Amniotic epithelial cell (primary cell): Measurements from ENCODE around the gene MED15.
"Not testable (repeated sequence)": the region's sequence is repeated elsewhere in the genome, so short reads cannot be mapped to it uniquely, and the experiment has no call there.

Source experiments
- DNase-seq: peaks from one replicate; pipeline ENCODE4 v3.0.0-alpha.2; 2010; ENCODE audit warnings: low read depth

The MED15 gene

DNA sequence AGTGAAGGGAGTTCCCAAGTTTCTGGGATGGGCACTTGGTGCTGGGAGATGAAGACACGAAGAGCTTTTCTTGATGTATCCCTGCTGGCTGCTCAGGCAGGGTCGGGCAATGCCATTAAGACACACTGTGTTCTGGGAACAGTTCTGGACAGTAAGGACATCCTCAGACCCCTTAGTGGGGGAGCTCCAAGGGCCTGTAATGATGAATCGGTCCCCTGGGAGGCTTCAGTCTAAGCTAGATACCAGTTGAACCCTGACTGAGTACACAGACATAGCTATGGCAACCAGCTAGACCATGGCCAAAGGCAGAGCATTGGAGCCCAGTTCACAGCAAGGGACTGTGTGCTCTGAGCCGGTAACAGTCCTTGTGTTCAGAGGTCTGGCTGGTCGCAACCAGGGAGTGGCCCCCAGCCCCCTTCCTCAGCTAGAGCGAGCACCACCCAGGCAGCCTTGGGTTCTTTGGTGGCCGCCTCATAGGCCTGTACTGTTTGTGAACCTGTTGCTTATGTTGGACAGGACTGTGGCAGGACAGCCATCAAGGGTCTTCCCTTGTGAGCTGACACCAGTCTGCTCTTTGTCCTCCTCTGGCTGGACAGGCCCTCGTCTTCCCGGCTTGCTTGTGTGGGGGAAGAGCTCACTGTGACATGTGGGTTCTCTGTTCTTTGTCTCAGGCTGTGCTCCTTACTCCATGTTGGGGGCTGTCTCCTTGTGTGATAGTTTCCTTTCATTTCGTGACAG, 25.0 kb downstream of the MED15 start:
- DNase-seq, result no peak

DNA sequence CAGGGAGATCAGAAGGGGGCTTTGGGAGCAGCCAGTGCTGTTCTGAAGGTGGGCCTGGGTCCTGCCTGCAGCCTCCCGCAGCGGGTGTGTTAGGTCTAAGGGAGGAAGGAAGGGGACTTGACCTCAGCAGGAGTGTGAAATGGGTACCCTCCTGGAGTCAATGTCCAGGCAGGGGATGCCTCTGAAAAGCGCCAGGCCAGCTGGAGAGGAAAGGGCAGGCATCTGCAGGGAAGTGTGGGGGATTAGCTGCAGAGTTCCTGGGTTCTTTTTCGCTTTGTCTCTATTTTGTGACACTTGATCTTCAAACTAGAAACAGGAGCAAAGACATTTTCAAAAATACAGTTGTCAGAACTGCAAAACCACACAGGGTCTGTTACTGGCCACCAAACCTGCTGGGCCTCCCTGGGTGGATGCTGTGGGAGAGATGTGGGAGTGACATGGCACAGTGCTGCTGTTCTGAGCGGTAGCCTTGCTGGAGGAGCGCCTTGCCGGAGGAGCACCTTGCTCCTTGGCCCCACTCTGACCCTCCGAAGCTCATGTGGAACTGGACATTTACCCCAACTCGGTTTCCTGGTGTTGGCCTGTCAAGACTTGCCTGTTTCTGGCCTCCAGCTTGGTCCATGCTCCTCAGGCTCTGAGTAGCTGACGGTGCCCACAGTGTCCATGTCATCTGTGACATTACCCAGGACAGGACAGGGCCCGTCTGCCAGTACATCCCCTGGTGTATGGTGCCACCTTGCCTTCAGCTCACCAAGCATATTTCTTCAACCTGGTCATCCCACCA, 25.9 kb downstream of the MED15 start:
- no peak for DNase-seq

DNA sequence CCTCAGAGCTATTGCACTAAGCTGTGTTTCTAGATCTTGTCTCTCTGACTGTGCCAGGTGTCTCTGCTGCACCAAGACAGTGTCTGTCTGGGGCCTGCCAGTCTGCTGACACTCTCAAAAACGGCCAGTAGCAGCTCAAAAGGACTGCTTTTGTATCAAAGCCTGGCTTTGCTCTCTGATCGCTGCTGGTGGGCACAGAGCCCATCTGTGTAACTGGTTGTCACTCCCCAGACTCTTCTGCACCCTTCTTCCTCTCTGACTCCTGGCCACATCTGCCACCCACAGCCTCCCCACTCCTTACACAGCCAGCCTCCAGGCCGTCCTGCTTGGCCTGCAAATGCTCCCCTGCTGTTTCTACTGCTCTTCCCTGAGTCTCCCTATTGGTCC, 26.5 kb downstream of the MED15 start:
- DNase-seq, result no peak

DNA sequence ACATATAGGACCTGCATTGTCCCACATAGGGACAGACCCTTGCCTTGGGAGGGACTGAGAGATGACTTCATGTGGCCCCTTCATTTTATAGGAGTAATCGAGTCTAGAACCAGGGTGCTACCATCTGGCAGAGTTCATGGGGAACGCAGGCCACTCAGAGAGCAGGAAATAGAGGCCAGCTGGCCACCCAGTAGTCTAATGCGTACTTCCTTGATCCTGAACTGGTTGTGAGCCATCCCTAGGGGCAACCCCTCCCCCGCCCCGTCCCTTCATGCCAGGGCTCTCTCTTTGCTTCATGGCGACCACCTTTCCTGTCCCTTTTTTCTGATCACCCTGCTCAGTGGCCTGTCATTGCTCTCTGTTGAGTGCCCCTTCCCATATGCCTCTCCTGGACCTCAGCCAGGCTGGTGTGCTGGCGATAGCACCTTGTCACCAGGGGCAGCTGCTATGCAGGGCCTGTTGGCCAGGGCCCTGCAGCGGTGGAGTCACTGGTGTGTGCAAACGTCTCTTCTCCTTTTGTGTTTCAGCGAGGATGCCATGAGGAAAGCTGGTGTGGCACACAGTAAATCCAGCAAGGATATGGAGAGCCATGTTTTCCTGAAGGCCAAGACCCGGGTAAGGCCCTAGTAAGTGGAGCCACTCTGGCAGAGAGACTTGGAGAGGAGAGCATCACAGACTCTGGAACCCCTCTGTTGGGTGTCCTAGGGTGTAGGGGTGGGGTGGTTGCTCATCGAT, 29.3 kb downstream of the MED15 start:
- DNase-seq, result no peak

DNA sequence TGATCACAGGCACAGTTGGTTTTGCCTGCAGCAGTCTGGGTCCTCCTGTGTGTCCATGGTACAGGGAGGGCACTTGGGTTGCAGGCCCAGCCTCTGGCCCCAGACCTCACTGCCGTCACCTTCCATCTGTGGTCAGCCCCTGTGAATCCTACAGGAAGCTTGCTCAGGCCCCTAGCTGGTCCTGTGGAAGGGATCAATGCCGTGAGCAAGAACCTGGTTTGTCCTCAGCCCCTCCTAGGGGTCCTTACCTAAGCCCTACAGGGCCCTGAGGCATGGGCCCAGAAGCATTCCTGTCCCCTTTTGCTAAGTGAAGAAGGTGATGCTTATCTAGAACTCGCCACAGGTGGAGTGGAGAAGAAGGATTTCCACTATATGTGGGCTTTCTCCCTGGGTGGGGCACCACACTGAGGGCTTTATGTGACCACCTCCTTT, 29.9 kb downstream of the MED15 start:
- DNase-seq, result no peak

DNA sequence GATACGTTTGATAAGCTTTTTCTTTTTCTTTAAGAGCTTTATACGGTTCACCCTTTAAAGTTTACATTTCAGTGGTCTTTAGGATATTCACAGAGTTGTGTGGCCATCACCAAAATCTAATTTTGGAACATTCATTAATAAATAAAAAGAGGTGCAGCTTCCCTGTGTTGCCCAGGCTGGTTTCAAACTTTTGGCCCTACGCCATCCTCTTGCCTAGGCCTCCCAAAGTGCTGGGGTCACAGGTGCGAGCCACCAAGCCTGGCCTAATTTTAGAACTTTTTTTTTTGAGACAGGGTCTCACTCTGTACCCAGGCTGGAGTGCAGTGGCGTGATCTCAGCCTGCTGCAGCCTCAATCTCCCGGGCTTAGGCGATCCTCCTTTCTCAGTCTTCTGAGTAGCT, 30.6 kb downstream of the MED15 start:
- no peak for DNase-seq

DNA sequence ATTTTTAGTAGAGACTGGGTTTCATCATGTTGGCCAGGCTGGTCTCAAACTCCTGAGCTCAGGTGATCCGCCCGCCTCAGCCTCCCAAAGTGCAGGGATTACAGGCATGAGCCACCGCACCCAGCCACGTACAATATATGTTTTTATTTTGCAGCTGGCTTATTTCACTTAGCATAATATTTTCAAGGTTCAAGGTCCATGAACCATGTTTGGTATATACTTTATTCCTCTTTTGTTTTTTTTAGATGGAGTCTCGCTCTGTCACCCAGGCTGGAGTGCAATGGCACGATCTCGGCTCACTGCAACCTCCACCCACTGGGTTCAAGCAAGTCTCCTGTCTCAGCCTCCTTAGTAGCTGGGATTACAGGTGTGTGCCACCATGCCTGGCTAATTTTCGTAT, 31.5 kb downstream of the MED15 start:
- not testable (repeated sequence) for DNase-seq

DNA sequence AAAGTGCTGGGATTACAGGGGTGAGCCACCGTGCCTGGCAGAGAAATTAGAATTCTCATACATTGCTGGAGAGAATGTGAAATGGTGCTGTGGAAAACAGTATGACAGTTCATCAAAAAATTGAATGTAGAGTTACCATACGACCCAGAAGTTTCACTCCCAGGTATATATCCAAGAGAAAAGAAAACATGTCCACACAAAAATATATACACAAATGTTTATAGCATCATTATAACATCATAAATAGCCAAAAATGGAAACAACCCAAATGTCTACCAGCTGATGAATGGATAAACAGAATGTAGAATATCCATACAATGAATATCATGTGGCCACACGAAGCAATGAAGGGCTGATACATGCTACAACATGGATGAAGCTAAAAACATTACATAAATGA, 34.6 kb downstream of the MED15 start:
- DNase-seq, result no peak

DNA sequence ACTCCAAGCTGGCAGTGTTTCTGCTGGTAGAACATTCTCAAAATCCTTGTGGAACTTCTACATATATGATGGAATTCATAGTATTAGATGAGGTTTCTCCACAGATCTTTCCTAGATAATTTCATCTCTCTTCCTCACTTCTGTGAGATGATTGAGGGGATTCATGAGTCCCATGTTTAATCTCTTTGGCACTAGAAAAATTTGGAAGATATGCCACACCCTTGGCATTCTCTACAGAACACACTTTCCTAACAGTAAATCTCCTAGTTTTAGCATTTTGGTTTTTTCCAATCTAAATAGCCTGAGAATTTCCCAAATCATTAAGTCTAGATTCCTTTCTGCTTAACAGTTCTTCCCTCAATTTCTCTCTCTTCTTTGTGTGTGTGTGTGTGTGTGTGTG, 35.3 kb downstream of the MED15 start:
- no peak for DNase-seq

DNA sequence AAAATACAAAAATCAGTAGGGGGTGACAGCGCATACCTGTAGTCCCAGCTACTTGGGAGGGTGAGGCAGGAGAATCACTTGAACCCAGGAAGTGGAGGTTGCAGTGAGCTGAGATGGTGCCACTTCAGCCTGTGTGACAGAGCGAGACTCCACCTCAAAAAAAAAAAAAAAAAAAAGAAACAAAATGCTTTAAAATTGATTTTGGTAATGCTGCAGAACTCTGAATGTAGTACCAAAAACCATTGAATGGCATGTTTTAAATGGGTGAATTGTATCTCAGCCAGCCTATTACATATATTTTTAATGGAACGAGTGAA, 37.9 kb downstream of the MED15 start:
- not testable (repeated sequence) for DNase-seq

DNA sequence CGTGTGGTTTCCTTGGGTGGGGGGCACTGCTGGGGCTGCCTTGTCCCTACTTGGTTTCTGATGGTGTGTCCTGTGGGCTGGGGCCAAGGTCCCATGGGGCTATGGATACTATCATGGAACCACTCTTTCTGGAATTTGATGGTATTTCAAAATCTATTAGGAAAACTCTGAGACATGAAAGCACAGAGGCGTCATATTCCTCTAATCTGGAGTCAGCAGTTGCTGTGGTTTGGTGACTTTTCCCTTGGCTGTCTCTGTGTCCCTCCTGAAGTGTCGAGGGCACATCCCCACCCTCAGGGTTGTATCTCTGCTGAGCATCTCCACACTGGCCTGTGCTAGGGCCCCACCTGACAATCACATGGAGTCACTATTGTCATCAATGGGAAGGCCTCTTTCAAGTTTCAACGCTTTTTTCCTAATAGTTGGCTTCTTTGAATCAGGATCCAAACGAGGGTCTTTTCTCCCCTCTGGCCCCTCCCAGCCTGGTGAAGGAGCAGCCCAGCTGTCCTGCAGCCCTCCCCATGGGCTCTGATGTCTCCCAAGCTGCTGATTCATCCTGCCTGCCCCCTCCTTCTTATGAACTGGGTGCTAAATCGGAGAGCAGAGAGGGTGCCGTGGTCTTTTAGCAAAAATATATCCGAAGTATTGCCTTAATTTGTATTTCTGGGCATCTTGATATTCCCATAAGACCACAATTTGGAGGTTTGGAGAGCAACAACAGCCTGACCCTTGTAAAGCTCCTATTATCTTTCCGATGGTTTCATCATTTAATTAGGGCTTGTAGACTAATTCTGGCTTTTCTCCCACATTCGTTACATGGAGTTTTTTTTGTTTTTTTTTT, 38.5 kb downstream of the MED15 start:
- DNase-seq, result no peak

DNA sequence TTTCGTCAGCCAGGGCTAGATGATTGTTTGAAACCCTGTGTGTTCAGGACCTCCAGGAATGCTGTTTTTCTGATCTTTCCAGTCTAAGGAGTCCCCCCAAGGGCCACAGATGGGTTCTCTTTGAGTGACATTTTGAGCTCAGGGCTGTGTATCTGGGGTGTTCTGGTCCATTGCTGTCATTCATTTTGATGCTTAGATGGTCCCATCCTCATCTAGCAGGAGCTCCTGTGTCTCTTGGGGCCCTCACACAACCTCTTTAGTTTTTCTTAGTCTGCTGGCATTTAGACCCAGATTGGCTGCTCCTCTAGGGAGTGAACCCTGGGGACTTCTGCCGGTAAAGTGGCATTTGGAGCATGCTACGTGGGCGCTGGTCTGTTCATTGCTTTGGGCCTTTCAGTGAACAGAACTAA, 39.1 kb downstream of the MED15 start:
- DNase-seq, result no peak

DNA sequence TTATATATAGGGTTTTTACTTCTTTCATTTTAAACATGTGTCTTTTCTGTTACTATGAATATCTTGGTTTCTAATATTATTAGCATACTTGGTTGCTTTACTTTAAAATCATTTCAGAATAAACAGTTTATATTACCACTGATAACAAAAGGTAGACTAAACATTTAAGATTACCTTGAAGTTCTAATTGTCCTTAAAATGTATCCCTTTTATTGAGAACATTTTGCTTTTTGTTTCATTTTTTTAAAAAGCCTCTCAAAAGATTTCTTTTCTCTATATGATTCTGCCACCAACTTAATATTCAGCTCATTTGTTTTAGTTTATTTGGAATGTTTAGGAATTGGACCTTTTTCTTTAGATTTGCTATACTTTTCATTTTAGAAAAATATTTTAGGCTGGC, 39.6 kb downstream of the MED15 start:
- DNase-seq, result no peak

DNA sequence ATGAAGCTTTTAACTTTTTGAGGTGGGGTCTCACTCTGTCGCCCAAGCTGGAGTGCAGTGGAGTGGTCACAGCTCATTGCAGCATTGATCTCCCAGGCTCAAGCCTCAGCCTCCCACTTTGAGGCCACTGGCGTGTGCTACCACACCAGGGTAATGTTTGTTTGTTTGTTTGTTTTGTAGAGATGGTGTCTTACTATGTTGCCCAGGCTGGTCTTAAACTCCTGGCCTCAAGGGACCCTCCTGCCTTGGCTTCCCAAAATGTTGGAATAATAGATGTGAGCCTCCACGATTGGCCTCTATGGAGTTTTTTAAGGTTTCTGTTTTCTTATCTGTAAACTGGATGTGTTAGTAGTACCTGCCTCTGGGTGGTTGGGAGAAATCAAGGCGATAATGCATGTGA, 41.4 kb downstream of the MED15 start:
- DNase-seq, result no peak

DNA sequence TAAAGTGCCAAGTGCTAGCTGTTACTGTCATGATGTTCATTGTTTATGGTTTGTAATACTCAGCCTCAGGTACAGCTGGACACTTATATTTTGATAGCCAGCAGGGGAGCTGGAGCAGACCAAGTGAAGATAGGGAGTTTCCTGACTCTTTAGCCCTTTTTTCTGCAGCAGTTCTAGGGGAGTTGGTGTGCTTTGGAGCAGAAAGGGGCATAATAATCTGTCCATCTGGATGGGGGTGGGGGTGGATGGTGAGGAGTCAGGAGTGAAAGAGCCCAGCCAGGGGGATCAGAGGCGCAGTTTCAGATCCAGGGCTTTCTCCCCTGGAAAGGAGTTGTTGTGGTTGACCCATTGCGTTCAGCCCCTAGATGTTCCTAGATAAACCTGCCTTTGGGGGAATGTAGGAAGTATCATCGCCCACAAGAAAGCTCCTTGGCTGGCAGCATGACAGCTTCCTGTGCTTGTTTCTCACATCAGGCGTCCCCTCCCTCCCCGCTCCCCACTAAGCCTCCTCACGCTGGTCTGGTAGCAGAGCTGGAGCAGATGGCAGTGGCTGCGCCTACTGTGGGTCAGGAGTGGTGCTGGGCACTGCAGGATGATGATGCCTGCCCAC, 41.9 kb downstream of the MED15 start:
- DNase-seq, result peak; percentile 84

DNA sequence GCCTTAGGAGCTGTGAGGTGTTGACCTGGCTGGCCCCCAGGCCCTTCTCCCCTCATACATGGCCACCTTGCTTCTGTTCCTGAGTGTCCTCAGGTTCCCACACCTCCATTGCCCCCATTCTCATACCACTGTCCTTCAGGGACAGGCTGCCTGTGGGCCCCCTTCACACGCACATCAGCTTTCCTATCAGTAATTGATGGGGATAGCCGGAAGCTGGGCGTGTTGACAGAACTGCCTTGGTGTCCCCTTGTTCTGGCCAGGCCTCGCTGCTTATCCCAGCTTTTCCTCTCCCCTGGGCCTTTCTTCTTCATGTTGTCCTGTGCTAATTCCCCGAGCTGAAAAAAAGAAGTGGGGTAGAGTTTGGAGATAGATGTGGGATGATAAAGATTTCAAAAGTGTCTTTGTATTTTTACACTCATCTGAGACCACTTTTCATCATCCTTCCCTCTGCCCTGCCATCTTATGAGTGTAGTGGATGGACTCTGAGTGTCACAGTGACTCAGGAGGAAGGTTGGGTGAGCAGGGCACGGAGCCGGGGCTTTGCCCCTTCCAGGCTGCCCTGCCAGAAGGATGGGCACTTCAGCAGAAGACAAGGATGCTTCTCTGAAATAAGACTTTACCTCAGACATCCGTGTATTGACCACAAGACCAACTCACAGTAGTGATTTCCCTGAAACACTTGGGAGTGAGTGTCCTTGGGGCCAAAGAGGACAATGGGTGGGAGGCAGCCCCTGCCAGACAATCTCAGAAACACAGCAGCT, 42.8 kb downstream of the MED15 start:
- DNase-seq, result no peak

DNA sequence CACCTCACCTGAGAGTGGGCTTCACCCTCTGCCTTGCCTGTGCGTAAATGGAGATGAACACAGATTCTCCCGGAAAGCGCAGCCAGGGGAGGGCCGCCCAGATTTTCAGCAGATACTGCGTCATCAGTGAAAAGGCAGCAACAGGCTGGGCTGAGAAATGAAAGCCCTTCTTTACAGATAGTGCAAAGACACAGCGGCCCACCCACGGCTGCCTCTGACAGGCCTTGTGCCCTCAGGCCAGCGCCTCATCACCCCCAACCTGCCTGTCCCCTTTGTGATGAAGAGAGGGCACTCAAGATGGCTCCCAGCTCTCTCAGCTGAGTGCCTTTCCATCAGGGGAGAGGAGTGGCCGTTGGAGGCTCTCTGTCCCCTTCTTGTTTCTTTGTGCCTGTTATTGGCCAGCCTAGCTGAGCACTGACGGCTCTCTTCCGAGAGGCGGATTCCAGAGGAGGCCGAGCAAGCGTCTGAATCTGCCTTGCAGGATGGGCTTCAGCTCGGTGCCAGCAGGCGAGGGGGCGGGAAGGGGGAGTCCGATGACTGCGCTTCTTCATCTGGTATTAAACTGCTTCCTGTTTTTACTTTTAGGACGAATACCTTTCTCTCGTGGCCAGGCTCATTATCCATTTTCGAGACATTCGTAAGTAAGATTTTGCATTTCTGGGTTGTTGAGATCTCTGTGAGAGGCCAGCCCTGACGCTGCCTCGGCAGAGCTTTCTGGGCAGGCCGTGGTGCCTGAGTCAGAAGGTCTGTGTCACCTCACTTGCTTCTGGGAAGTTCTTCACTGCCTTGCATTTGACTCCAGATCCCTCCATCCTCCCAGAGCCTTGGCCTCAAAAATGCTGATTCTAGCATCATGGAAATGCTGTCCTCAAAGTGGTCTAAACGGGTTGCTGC, 43.7 kb downstream of the MED15 start:
- DNase-seq, result peak; percentile 80

DNA sequence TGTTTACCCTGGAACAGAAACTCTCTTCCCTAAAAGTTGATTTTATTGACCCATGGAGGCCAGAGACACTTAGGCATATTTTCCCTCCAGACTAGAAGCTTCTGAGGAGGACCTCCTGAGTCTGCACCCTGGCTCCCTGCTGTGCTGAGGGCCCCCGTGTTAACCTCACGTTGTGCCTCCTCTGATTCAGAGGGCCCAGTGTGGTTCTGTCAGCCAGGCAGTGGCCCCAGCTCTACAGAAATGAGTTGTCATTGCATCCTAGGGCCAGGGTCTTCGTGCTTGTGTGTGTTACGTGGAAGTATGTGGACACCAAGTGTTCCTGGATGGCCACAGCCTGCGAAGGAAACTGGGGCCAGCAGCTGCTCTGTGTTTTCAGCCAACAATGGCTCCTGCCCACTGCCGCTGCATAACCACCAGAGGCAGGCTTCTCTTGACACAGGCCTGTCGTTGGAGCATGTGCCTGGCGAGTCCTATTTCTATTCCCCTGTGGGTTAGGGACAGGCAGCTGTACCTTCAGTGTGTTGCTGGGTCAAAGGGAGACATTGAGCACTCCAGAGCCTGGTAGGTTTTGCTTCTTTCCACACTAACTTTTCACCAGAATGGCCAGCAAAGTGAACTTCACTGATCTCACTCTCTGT, 44.5 kb downstream of the MED15 start:
- DNase-seq, result no peak
